Fibroblast of lung (primary cell): ENCODE results near the gene SH3GL3. TPM values are rescaled to one million over a fixed set of nuclear protein-coding genes. Genes with fewer than 3 reads are reported as not detected.

ENCODE experiments used
- DNase-seq, 2 donors: peaks; one replicate each; pipeline versions ENCODE4 v3.0.0 to v3.0.0-alpha.2; 2010; ENCODE audit warnings: low read depth in 2 of 2
- H2AFZ ChIP-seq: 2 replicates; pipeline ENCODE4 v1.5.1; 2012; ENCODE audit warnings: low read length, control low read depth, inconsistent platforms
- H3K27ac ChIP-seq: 2 replicates; pipeline ENCODE4 v1.5.1; 2011; ENCODE audit warnings: low read length, control low read depth; ENCODE audit not compliant: insufficient read depth
- H3K27me3 ChIP-seq: 2 replicates; pipeline ENCODE4 v1.5.1; 2011; ENCODE audit warnings: mild to moderate bottlenecking, low read length; ENCODE audit not compliant: control insufficient read depth, insufficient read depth
- H3K36me3 ChIP-seq: 2 replicates; pipeline ENCODE4 v1.5.1; 2011; ENCODE audit warnings: low read length; ENCODE audit not compliant: control insufficient read depth, insufficient read depth
- H3K4me1 ChIP-seq: 2 replicates; pipeline ENCODE4 v1.5.1; 2011; ENCODE audit warnings: low read length; ENCODE audit not compliant: control insufficient read depth, insufficient read depth; ENCODE audit errors: extremely low read depth
- H3K4me2 ChIP-seq: 2 replicates; pipeline ENCODE4 v1.5.1; 2011; ENCODE audit warnings: low read length, control low read depth; ENCODE audit not compliant: insufficient read depth; ENCODE audit errors: extremely low read depth
- H3K4me3 ChIP-seq, 4 experiments: fragments of 200-600 bp in 1 of 4; sonication (generic) in 1 of 4; replicated peaks in 1 of 4; 2 replicates each; pipeline ENCODE4 v1.5.1; 2011 to 2016; ENCODE audit warnings: low read length in 4 of 4, low read depth in 3 of 4, mild to moderate bottlenecking in 3 of 4, control low read depth in 2 of 4, inconsistent platforms in 1 of 4, mixed read lengths in 1 of 4; ENCODE audit not compliant: insufficient read depth in 1 of 4; ENCODE audit errors: control extremely low read depth in 1 of 4
- H3K79me2 ChIP-seq: 2 replicates; pipeline ENCODE4 v1.5.1; 2012; ENCODE audit warnings: mild to moderate bottlenecking, low read length, inconsistent platforms; ENCODE audit not compliant: control insufficient read depth, insufficient read depth
- H3K9ac ChIP-seq: 2 replicates; pipeline ENCODE4 v1.5.1; 2011; ENCODE audit warnings: mild to moderate bottlenecking, low read length, control low read depth; ENCODE audit not compliant: insufficient read depth
- H3K9me3 ChIP-seq: 2 replicates; pipeline ENCODE4 v1.5.1; 2012; ENCODE audit warnings: low read depth, low read length; ENCODE audit not compliant: control insufficient read depth, insufficient read depth
- H4K20me1 ChIP-seq: 2 replicates; pipeline ENCODE4 v1.5.1; 2011; ENCODE audit warnings: low read length; ENCODE audit not compliant: control insufficient read depth, insufficient read depth; ENCODE audit errors: extremely low read depth
- CTCF ChIP-seq, 2 donors: IDR thresholded peaks in 1 of 2; conservative IDR thresholded peaks in 1 of 2; 1 replicate in 1 of 2; 2 replicates in 1 of 2; pipeline ENCODE4 v1.5.1; 2011 to 2012; ENCODE audit warnings: low read length in 2 of 2, control low read depth in 1 of 2, inconsistent platforms in 1 of 2, low read depth in 1 of 2, mild to moderate bottlenecking in 1 of 2
- EZH2 ChIP-seq: IDR thresholded peaks from 2 replicates; pipeline ENCODE4 v1.5.1; 2012; ENCODE audit warnings: low read length, control low read depth, mild to moderate bottlenecking; ENCODE audit errors: missing control alignments
- polyA plus RNA-seq, 2 donors: library from polyadenylated mRNA; depleted of rRNA in 1 of 2; stranded (reverse) in 1 of 2; unstranded in 1 of 2; fragments of >200 nt; gene quantifications; 2 replicates each; pipeline ENCODE4 v1.2.1, GENCODE V29; 2011 to 2012; ENCODE audit warnings: missing spikeins in 1 of 2
- total RNA-seq: library from RNA; depleted of rRNA; stranded (reverse); fragments of >200 nt; gene quantifications from 2 replicates; pipeline ENCODE4 v1.2.1, GENCODE V29; 2014

SH3GL3 gene
- total and polyA plus RNA-seq, 2 donors (not counting 1 experiment from before 2014, with no cell fraction given) = under 0.01 to 0.05 TPM

DNA sequence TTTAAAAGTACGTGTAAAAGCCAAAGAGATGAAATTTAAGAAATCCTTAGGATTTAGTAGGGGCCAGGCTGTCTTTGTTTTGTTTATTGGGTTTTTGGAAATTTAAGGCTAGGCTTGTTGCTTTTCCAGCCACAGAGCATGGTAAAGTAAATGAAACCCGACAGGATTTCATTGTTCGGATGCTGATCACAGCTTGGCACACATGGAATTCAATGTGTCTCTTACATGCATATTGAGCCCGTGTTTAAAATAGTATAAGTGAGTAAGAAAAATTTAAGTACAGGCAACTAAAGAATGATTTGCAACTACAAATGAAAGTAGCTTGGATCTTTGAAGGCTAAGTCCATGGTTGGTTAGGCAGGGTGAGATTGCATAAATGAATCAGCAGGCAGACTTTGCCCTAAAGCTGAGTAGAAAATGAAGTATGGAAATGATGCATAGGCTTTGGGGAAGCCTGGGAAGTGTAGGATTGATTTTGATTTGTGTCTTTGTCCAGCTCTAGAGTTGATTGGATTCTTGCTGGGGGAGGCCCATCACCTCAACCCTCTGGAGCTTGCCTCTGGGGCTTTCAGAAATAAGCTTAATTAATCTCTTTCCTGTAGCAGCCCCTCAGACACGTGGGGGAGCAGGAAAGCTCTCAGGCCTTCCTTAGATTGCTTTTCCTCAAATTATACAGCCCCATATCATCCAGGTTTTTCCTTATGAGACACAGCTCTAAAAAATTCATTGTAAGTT, 138.6 kb downstream of the SH3GL3 start:
- DNase-seq = no peak
- peaks cover 3% of the 10 kb centered on the region for H3K4me1 ChIP-seq
- no peak overlapping the region for H3K4me3 ChIP-seq
- TF ChIP-seq EZH2 = no peak
- TF ChIP-seq CTCF (conservative IDR thresholded peaks at IDR 0.05 in 1 of 2, IDR thresholded peaks at IDR 0.05 in 1 of 2; ENCODE audit: low read depth in 1 of 2, low read length in 2 of 2) = no peak
- no peaks in the 10 kb centered on the region for H3K79me2 ChIP-seq
- H4K20me1 ChIP-seq = no peaks in the 10 kb centered on the region
- no peaks in the 10 kb centered on the region for H3K36me3 ChIP-seq
- H3K9me3 ChIP-seq = no peaks in the 10 kb centered on the region
- no peak overlapping the region for H2AFZ ChIP-seq
- H3K27ac ChIP-seq = no peak overlapping the region
- no peak overlapping the region for H3K9ac ChIP-seq
- no peaks in the 10 kb centered on the region for H3K27me3 ChIP-seq
- H3K4me2 ChIP-seq = no peak overlapping the region

GRCh38 chr15:83587091-83587490, 139.9 kb downstream of the SH3GL3 start:
- DNase-seq = no peak
- no peak overlapping the region for H3K4me2 ChIP-seq
- H3K9ac ChIP-seq = no peak overlapping the region
- no peak overlapping the region for H2AFZ ChIP-seq
- no peaks in the 10 kb centered on the region for H3K4me1 ChIP-seq
- H4K20me1 ChIP-seq = no peaks in the 10 kb centered on the region
- no peaks in the 10 kb centered on the region for H3K9me3 ChIP-seq
- no peaks in the 10 kb centered on the region for H3K27me3 ChIP-seq
- H3K36me3 ChIP-seq = no peaks in the 10 kb centered on the region
- no peak overlapping the region for H3K27ac ChIP-seq
- no peaks in the 10 kb centered on the region for H3K79me2 ChIP-seq
- TF ChIP-seq CTCF (conservative IDR thresholded peaks at IDR 0.05 in 1 of 2, IDR thresholded peaks at IDR 0.05 in 1 of 2; ENCODE audit: low read depth in 1 of 2, low read length in 2 of 2) = no peak
- TF ChIP-seq EZH2 = no peak
- H3K4me3 ChIP-seq = no peak overlapping the region

DNA sequence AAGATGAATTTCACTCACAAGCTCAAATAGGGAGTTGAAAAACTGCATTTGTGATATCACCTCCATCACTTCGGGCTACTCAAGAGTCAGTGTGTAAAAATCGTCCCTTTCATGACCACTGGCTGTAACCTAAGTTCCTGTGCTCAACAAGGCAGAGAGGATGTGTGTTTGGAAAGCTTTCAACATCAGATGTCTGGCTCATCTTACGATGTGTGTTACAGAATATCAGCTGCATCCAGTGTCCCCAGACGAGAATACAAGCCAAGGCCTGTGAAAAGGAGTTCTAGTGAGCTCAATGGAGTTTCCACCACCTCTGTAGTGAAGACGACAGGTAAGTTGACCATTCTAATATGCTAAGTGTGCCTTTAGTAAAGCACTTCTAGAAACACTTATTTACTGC, 141.3 kb downstream of the SH3GL3 start:
- Histone ChIP-seq H3K9me3 (no peaks in the 10 kb centered on the region), H3K27me3 (no peaks in the 10 kb centered on the region), H3K4me2 (no peak overlapping the region), H4K20me1 (no peaks in the 10 kb centered on the region), H3K4me3 (no peak overlapping the region), H2AFZ (no peak overlapping the region), H3K36me3 (no peaks in the 10 kb centered on the region), H3K9ac (no peak overlapping the region), H3K79me2 (no peaks in the 10 kb centered on the region), H3K27ac (no peak overlapping the region), H3K4me1 (no peaks in the 10 kb centered on the region)
- TF ChIP-seq EZH2 (no peak), CTCF (conservative IDR thresholded peaks at IDR 0.05 in 1 of 2, IDR thresholded peaks at IDR 0.05 in 1 of 2; ENCODE audit: low read depth in 1 of 2, low read length in 2 of 2) (no peak)
- DNase-seq = no peak
